Fibroblast of villous mesenchyme (primary cell): Measurements from ENCODE around the gene VEGFA. TPM values are rescaled to one million over a fixed set of nuclear protein-coding genes. Genes with fewer than 3 reads are reported as not detected.

Experiments used
- DNase-seq: peaks from one replicate; pipeline ENCODE4 v3.0.0-alpha.2; 2010; ENCODE audit warnings: low read depth
- H3K4me3 ChIP-seq: 2 replicates; pipeline ENCODE4 v1.5.1; 2011; ENCODE audit warnings: low read depth, mild to moderate bottlenecking, low read length
- CTCF ChIP-seq: IDR thresholded peaks from 2 replicates; pipeline ENCODE4 v1.5.1; 2012; ENCODE audit warnings: low read depth, mild to moderate bottlenecking, low read length; ENCODE audit not compliant: insufficient read depth
- total RNA-seq: library from RNA; depleted of rRNA; stranded (reverse); fragments of >200 nt; gene quantifications from 2 replicates; pipeline ENCODE4 v1.2.3, GENCODE V29; 2012

VEGFA gene
- total RNA-seq, 1 donor: 84.2 TPM

- peak overlapping the region; percentile 95 for H3K4me3 ChIP-seq
- peak; percentile 81 for TF ChIP-seq CTCF
- DNase-seq: peak; percentile 57
Measured at GRCh38 chr6:43773050-43773979, 3.3 kb downstream of the VEGFA start.

- no peak for DNase-seq
- TF ChIP-seq CTCF: no peak
- H3K4me3 ChIP-seq: peak overlapping the region; percentile 95
Measured at GRCh38 chr6:43773980-43774775, 4.2 kb downstream of the VEGFA start.

GRCh38 chr6:43774776-43775534, 4.9 kb downstream of the VEGFA start:
- DNase-seq: peak; percentile 74
- TF ChIP-seq CTCF: peak; percentile 90
- peak overlapping the region; percentile 95 for H3K4me3 ChIP-seq

GRCh38 chr6:43775535-43775885, 5.5 kb downstream of the VEGFA start:
- TF ChIP-seq CTCF: no peak
- no peak overlapping the region for H3K4me3 ChIP-seq
- no peak for DNase-seq

GRCh38 chr6:43776115-43776798, 6.2 kb downstream of the VEGFA start:
- TF ChIP-seq CTCF: no peak
- no peak overlapping the region for H3K4me3 ChIP-seq
- DNase-seq: no peak
